Fibroblast of mammary gland (primary cell): ENCODE measurements around the gene OR7D2.

Experiments used
- DNase-seq: peaks from one replicate; pipeline ENCODE4 v3.0.0-alpha.2; 2010; ENCODE audit warnings: low read depth
- H3K4me3 ChIP-seq: 2 replicates; pipeline ENCODE4 v1.5.1; 2011; ENCODE audit warnings: low read depth, mild to moderate bottlenecking, low read length, moderate library complexity; ENCODE audit not compliant: control insufficient read depth
- TF ChIP-seq, protein P1 (sequence below): conservative IDR thresholded peaks from 2 replicates; pipeline ENCODE4 v1.5.1; 2011; ENCODE audit warnings: low read depth, low read length, inconsistent platforms; ENCODE audit not compliant: control insufficient read depth, insufficient read depth

Gene OR7D2

GRCh38 chr19:9159891-9160290 lies 18.9 kb upstream of the OR7D2 start:
- no peak overlapping the region for H3K4me3 ChIP-seq

DNA sequence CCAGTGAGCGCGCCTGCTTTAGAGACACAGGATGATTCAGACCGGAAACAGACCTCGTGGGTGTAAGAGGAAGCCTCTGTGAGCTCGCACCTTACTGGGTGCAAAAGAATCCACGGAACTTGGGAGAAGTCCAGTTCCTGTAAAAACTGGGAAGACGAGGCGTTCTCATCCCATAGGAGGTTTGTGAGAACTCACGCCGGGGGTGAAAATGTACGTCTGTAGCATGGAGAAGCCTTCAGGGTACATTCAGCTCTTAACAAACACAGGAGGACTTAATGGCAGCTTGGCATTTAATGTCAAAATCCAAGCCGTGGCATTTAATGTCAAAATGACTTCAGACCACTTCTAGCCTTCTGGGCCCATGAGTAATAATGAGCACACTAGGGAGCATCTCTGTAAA lies 17.4 kb upstream of the OR7D2 start:
- no peak overlapping the region for H3K4me3 ChIP-seq
- TF ChIP-seq, protein P1, sequence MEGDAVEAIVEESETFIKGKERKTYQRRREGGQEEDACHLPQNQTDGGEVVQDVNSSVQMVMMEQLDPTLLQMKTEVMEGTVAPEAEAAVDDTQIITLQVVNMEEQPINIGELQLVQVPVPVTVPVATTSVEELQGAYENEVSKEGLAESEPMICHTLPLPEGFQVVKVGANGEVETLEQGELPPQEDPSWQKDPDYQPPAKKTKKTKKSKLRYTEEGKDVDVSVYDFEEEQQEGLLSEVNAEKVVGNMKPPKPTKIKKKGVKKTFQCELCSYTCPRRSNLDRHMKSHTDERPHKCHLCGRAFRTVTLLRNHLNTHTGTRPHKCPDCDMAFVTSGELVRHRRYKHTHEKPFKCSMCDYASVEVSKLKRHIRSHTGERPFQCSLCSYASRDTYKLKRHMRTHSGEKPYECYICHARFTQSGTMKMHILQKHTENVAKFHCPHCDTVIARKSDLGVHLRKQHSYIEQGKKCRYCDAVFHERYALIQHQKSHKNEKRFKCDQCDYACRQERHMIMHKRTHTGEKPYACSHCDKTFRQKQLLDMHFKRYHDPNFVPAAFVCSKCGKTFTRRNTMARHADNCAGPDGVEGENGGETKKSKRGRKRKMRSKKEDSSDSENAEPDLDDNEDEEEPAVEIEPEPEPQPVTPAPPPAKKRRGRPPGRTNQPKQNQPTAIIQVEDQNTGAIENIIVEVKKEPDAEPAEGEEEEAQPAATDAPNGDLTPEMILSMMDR: no peak
- no peak for DNase-seq

More at GRCh38 chr19:9159891-9160290, 18.9 kb upstream of the OR7D2 start:
- TF ChIP-seq, protein P1: no peak
- no peak for DNase-seq

GRCh38 chr19:9165261-9165660 lies 13.5 kb upstream of the OR7D2 start:
- TF ChIP-seq, protein P1: no peak
- DNase-seq: no peak
- H3K4me3 ChIP-seq: no peak overlapping the region

DNA sequence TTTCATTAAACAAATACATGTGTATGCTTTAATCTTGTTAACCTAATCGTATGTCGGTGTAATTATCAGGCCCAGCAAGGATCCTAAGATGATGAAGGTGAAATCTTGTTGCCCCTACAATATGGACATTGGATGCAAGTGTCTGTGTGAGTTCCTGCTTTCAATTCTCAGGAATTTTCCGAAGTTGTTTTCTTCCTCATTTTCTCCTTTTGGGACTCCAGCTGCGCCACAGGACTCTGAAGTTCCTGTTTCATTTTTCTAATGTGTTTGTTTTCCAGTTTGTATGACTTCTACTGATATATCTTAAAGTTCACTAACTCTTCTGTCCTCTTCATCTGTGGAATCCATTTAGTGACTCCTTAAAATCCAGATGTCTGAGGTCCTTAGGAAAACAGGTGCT lies 11.9 kb upstream of the OR7D2 start:
- no peak for DNase-seq
- no peak overlapping the region for H3K4me3 ChIP-seq
- TF ChIP-seq, protein P1: no peak

- DNase-seq: no peak
- H3K4me3 ChIP-seq: no peak overlapping the region
- TF ChIP-seq, protein P1: no peak
Observed at GRCh38 chr19:9171393-9171991, 7.3 kb upstream of the OR7D2 start.

- TF ChIP-seq, protein P1: no peak
- DNase-seq: no peak
- no peak overlapping the region for H3K4me3 ChIP-seq
Observed at GRCh38 chr19:9175326-9175725, 3.5 kb upstream of the OR7D2 start.

DNA sequence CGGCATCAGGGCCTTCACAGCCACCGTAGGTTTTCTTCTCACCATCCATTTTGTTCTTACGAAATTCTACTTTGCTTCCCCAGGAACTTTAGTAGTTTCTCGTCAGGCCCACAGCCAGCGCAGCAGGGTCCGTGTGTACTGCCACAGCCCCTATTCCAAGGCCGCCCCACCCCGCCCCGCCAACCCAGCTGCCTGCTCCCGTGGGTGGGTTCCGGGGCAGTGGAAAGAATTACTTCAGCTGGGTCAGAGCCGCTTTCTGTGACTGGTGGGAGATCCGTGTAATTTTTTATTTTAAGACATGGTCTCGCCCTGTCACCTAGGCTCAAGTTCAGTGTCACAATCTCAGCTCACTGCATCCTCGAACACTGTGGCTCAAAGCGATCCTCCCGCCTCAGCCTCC lies 4.2 kb downstream of the OR7D2 start:
- no peak overlapping the region for H3K4me3 ChIP-seq
- DNase-seq: no peak
- TF ChIP-seq, protein P1: no peak
